ENCODE measurements around the gene GREB1. TPM values are rescaled to one million over a fixed set of nuclear protein-coding genes. Genes with fewer than 3 reads are reported as not detected.

GREB1 gene
- total RNA-seq, 1 donor from 2014 or later, result 0.05 TPM

Other genes with a start within 250 kb of the GREB1 start
- gene ROCK2, start 189.4 kb upstream of the GREB1 start, total RNA-seq, result 18.4 and 24.4 TPM in 2 replicates
- 20.3 and 22.9 TPM in 2 replicates for gene E2F6, start 67.9 kb upstream of the GREB1 start, total RNA-seq
- gene NTSR2, start 136.2 kb downstream of the GREB1 start, total RNA-seq, result not detected in 2 replicates
- 46.3 and 52.3 TPM in 2 replicates for gene LPIN1, start 212.6 kb downstream of the GREB1 start, total RNA-seq

Measured in activated CD4-positive, alpha-beta T cell treated with anti-CD3 and anti-CD28 coated beads, Interleukin-2, amount 10 ng/mL, durations not matched to agents 24 days and 14 days (primary cell).